ENCODE results near the gene REEP3. TPM values are rescaled to one million over a fixed set of nuclear protein-coding genes. Genes with fewer than 3 reads are reported as not detected.

Gene REEP3, protein sequence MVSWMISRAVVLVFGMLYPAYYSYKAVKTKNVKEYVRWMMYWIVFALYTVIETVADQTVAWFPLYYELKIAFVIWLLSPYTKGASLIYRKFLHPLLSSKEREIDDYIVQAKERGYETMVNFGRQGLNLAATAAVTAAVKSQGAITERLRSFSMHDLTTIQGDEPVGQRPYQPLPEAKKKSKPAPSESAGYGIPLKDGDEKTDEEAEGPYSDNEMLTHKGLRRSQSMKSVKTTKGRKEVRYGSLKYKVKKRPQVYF
- 31.3 and 65.0 TPM in 2 replicates for total RNA-seq

DNA sequence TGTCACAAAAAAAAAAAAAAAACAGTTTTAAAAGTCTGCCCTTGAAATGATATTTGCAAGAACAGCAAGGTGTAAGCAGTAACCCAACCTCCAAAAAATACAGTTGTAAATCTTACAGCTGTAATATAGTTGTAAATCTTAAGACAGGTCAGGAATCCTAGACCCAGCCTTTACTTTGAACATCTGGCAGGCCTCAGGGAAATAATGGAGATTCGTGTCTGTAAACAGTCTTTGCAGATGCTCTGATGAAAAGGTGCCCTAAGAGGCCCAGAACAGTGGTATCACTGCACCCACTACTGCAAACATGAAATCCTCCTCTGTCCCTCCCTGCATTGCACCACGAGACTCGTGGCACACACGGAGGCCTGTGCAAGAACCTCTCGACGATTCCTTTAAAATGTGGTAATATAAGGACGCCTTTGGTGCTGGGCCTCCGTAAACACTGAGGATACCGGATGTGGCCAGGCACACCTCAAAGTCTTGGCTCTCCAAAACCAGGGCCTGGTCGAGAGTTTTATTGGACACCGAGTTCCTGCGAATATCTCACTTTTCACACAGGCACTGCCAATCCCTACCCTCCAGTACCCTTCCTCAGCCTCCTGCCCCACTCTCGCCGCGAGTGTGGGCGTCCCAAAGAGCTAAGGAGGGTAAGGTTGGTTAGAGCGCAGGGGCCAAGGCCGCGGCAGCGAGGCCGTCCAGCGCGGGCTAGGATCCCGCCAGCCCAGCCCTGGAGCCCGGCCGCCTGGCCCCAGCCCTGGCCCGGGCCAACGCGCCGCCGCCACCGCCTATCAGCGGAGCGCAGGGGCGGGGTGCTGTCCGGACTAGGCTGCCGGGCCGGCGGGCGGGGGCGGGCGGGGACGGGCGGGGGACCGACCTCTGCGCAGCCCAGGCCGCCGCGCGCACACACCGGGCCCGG, at the start of gene REEP3:
TSS of gene REEP3 (plus strand) at position 902 of the 916 bp plus-strand sequence. CDS start 145 bp downstream, outside the sequence.

Other genes starting within 250 kb of the REEP3 start
- gene JMJD1C, start 55.4 kb upstream of the REEP3 start, total RNA-seq = 39.2 and 59.6 TPM in 2 replicates